Liver (tissue), 3 donors: Measurements from ENCODE around the gene POLD3.

Source experiments
- RAD21 ChIP-seq, 2 donors: IDR thresholded peaks; 2 replicates each; pipeline ENCODE4 v1.6.1; 2016; ENCODE audit warnings: antibody characterized with exemption in 2 of 2, mild to moderate bottlenecking in 2 of 2
- TAF1 ChIP-seq: conservative IDR thresholded peaks from 2 replicates; pipeline ENCODE4 v1.6.1; 2016; ENCODE audit warnings: antibody characterized with exemption, mild to moderate bottlenecking
- YY1 ChIP-seq: IDR thresholded peaks from 2 replicates; pipeline ENCODE4 v1.6.1; 2016; ENCODE audit warnings: antibody characterized with exemption, mild to moderate bottlenecking
- TF ChIP-seq, protein P1 (sequence below): fragments of 150-350 bp; IDR thresholded peaks from 2 replicates; pipeline ENCODE4 v1.5.1; 2017; ENCODE audit warnings: improper control_type of control experiment, low read depth, low read length; ENCODE audit not compliant: missing input control
- TF ChIP-seq, protein P2 (sequence below): IDR thresholded peaks from 2 replicates; pipeline ENCODE4 v1.6.1; 2016; ENCODE audit warnings: antibody characterized with exemption, mild to moderate bottlenecking
- TF ChIP-seq, protein P3 (sequence below): IDR thresholded peaks from 2 replicates; pipeline ENCODE4 v1.6.1; 2016; ENCODE audit warnings: antibody characterized with exemption
- TF ChIP-seq, protein P4 (sequence below): IDR thresholded peaks from 2 replicates; pipeline ENCODE4 v1.6.1; 2016; ENCODE audit warnings: antibody characterized with exemption
- donor health status: healthy.
- donor health status: healthy.

DNA sequence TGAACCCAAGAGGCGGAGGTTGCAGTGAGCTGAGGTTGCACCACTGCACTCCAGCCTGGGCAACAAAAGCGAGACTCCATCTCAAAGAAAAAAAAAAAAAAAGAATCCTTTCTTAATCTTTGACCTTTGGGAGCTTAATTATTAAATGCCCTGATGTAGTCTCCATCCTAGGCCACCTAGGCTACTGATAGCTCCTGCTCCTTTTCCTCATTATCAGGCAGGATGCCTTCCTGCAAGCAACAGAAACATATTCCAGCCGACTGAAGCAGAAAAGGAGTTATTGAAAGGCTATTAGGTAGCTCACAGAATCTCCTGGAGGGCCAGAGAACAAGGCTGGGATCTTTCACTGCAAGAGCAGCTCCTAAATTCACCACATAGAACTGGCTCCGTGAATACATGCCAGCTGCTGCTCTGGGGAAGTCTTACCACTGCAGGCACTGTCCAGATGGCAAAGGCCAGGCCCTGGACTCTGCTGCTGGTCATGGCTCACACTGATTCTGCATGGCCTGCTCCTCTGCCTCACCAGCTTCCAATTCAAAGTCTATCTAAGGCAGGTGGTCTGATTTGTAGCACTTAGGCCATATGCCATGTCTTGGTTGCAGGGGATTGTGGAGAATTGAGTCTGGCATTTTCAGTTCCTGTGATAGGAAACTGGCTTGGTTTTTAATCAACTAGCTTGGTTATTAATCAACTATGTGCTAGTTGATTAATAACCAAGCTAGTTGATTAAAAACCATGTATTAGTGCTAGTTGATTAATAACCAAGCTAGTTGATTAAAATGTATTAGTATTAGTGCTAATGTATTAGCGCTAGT is 26.0 kb upstream of the POLD3 start:
- TF ChIP-seq, protein P1, sequence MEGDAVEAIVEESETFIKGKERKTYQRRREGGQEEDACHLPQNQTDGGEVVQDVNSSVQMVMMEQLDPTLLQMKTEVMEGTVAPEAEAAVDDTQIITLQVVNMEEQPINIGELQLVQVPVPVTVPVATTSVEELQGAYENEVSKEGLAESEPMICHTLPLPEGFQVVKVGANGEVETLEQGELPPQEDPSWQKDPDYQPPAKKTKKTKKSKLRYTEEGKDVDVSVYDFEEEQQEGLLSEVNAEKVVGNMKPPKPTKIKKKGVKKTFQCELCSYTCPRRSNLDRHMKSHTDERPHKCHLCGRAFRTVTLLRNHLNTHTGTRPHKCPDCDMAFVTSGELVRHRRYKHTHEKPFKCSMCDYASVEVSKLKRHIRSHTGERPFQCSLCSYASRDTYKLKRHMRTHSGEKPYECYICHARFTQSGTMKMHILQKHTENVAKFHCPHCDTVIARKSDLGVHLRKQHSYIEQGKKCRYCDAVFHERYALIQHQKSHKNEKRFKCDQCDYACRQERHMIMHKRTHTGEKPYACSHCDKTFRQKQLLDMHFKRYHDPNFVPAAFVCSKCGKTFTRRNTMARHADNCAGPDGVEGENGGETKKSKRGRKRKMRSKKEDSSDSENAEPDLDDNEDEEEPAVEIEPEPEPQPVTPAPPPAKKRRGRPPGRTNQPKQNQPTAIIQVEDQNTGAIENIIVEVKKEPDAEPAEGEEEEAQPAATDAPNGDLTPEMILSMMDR: no peak
- TF ChIP-seq, protein P2, sequence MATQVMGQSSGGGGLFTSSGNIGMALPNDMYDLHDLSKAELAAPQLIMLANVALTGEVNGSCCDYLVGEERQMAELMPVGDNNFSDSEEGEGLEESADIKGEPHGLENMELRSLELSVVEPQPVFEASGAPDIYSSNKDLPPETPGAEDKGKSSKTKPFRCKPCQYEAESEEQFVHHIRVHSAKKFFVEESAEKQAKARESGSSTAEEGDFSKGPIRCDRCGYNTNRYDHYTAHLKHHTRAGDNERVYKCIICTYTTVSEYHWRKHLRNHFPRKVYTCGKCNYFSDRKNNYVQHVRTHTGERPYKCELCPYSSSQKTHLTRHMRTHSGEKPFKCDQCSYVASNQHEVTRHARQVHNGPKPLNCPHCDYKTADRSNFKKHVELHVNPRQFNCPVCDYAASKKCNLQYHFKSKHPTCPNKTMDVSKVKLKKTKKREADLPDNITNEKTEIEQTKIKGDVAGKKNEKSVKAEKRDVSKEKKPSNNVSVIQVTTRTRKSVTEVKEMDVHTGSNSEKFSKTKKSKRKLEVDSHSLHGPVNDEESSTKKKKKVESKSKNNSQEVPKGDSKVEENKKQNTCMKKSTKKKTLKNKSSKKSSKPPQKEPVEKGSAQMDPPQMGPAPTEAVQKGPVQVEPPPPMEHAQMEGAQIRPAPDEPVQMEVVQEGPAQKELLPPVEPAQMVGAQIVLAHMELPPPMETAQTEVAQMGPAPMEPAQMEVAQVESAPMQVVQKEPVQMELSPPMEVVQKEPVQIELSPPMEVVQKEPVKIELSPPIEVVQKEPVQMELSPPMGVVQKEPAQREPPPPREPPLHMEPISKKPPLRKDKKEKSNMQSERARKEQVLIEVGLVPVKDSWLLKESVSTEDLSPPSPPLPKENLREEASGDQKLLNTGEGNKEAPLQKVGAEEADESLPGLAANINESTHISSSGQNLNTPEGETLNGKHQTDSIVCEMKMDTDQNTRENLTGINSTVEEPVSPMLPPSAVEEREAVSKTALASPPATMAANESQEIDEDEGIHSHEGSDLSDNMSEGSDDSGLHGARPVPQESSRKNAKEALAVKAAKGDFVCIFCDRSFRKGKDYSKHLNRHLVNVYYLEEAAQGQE: no peak
- TF ChIP-seq TAF1 (peak; percentile 42), YY1 (peak; percentile 39), RAD21 (IDR thresholded peaks at IDR 0.05) (peak in 1 of 2 donors; percentile 25)
- TF ChIP-seq, protein P3, sequence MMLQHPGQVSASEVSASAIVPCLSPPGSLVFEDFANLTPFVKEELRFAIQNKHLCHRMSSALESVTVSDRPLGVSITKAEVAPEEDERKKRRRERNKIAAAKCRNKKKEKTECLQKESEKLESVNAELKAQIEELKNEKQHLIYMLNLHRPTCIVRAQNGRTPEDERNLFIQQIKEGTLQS: no peak
- TF ChIP-seq, protein P4, sequence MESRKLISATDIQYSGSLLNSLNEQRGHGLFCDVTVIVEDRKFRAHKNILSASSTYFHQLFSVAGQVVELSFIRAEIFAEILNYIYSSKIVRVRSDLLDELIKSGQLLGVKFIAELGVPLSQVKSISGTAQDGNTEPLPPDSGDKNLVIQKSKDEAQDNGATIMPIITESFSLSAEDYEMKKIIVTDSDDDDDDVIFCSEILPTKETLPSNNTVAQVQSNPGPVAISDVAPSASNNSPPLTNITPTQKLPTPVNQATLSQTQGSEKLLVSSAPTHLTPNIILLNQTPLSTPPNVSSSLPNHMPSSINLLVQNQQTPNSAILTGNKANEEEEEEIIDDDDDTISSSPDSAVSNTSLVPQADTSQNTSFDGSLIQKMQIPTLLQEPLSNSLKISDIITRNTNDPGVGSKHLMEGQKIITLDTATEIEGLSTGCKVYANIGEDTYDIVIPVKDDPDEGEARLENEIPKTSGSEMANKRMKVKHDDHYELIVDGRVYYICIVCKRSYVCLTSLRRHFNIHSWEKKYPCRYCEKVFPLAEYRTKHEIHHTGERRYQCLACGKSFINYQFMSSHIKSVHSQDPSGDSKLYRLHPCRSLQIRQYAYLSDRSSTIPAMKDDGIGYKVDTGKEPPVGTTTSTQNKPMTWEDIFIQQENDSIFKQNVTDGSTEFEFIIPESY: no peak
